Measurements from ENCODE around the gene USP14. TPM values are rescaled to one million over a fixed set of nuclear protein-coding genes. Genes with fewer than 3 reads are reported as not detected.

The USP14 gene
- total RNA-seq, 1 donor from 2014 or later = 48.3 TPM

DNA sequence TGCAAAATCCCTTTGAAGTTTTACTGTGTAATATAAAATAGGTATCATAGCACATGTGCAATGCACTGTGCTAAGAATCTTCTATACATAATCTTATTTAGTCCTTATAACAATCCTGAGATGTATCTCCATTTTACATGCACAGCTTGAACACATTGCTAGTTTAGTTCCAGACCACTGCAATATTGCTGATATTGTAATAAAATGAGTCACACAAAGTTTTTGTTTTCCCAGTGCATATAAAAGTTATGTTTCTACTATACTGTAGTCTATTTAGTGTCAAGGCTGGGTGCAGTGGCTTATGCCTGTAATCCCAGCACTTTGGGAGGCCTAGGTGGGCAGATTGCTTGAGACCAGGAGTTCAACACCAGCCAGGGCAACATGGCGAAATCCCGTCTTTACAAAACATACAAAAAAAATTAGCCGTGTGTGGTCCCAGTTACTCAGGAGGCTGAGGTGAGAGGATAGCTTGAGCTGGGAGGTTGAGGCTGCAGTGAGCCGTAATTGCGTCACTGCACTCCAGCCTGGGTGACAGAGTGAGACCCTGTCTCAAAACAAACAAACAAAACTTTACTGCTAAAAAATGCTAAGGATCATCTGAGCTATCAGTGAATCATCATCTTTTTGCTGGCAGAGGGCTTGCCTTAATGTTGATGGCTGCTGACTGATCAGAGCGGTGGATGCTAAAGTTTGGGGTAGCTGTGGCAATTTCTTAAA is 1.7 kb upstream of the USP14 start:
- ATAC-seq (no peak), DNase-seq (no peak)
- intact Hi-C loops (cut with micrococcal nuclease) = no loop called here

DNA sequence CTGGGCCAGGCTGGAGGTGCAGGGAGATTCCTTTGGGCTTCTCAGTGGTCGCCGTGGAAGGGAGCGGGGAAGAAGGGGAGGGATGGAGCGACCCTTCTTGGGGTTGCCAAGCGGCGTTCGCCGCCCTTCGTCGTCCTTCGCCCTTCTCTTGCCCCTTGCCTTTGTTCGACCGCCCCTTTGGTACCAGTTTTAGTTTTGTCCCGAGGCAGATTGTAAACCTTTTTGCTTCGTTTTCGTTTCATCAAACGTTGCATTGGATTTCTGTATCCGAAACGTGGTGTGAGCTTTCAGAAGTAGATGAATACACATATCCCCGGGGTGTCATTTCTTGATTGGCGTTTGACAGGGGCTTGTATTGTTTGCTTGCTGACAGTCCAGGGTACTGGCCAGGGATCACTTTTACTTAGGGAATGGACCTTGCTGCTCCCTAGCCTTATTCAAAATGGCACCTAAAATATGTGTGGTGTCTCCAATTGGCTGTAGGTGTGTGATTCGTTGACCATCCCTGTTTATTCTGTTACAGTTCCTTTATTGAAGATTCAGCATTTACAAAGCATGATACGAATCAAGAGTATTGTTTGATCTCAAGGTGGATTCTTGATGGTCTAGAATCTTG is 788 bp downstream of the USP14 start:
- intact Hi-C loops (cut with micrococcal nuclease) = no loop called here
- DNase-seq = no peak

DNA sequence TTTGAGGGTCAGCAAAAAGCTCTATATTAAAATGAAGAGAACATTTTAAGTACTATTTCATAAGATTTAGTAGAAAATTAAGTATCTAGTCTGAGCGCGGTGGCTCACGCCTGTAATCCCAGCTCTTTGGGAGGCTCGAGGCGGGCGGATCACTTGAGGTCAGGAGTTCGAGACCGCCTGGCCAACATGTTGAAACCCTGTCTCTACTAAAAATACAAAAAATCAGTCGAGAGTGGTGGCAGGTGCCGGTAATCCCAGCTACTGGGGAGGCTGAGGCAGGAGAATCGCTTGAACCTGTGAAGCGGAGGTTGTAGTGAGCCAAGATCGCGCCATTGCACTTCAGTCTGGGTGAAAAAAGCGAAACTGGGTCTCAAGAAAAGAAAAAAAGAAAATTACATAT is 1.6 kb downstream of the USP14 start:
- intact Hi-C loops (cut with micrococcal nuclease) = no loop called here
- DNase-seq (no peak), ATAC-seq (no peak)

More for the DNA sequence above, 788 bp downstream of the USP14 start:
- no peak for ATAC-seq

DNA sequence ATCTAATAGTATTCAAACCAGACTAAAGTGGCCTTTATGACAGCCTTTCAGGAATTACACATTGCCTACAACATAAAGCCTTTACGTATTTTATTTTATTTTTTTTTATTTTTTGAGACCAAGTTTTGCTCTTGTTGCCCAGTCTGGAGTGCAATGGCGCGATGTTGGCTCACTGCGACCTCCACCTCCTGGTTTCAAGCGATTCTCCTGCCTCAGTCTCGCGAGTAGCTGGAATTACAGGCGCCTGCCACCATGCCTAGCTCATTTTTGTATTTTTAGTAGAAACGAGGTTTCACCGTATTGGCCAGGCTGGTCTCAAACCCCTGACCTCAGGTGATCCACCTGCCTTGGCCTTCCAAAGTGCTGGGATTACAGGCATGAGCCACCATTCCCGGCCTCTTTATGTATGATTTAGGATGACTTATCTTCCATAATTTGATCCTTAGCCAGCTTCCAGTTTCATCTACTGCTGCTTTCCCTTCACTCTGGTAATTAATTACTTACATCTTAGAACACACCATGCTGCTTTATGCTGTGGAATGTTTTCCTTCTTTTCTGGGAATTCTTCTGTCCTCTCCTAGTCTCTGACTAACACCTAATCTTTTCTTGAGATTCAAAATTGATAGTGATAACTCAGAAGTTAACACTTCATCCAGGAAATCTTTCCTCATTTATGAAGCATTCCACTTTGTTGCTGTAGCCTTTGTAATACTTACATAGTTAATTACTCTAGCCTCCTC is 2.6 kb downstream of the USP14 start:
- intact Hi-C loops (cut with micrococcal nuclease) = no loop called here
- ATAC-seq (no peak), DNase-seq (no peak)

DNA sequence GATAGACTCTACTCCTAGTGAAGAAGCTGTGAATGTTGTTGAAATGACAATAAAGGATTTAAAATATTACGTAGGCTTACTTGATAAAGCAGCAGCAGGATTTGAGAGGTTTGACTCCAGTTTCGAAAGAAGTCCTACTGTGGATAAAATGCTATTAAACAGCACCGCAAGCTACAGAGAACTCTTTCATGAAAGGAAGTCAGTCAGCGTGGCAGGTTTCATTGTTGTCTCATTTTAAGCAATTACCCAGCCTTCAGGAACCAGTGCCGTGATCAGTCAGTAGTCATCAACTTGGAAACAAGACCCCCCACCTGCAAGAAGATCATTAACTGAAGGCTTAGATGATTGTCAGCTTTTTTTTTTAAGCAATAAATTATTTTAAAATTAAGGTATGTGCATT is 14.0 kb downstream of the USP14 start:
- DNase-seq (no peak), ATAC-seq (no peak)
- intact Hi-C loops (cut with micrococcal nuclease) = no loop called here

DNA sequence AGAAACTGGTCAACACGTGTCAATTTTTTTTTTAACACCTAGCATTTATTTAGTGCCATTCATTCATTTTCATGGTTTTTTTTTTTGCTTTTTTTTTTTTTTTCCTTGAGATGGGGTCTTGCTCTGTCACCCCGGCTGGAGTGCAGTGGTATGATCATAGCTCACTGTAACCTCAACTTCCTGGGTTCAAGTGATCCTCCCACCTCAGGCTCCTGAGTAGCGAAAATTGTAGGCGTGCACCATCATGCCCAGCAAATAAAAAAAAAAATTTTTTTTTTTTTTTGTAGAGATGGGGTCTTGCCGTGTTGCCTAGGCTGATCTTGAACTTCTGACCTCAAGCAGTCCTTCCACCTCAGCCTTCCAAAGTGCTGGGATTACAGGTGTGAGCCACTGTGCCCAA is 21.1 kb downstream of the USP14 start:
- no peak for DNase-seq
- no peak for ATAC-seq
- intact Hi-C loops (cut with micrococcal nuclease) = no loop called here

DNA sequence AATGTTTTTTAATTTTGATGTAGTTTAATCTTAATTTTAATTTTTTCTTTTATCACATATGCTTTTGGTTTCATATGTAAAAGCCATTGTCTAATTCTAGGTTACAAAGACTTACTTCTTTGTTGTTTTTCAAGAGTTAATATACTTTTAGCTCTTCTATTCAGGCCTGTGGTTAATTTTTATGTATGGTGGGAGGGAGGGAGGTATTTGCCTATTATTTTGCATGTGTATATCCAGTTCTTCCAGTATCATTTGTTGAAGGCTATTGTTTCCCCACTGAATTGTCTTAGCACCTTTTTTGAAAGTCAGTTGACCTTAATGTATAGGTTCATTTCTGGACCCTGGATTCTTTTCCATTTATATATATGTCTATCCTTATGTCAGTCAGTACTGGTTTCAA is 23.4 kb downstream of the USP14 start:
- intact Hi-C loops (cut with micrococcal nuclease) = no loop called here
- no peak for ATAC-seq
- no peak for DNase-seq

DNA sequence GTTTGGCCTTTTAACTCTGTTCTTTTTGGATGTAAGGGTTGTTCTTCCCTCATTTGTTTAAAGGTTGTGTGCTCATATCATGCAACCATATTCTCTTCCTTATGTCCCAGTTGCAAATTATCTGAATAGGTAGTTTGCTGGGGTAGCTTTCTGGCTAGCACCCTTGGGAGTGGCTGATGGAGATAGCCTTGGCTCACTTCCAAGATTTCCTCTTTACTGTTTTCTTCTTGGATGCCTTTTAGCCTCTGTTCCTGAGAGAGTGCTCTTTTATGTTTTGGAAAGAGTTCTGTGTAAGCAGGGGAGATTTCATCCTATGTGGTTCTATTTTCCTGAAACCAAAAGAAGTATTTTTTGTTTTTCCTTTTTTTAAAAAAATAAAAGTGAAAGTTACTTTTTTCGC is 25.4 kb downstream of the USP14 start:
- DNase-seq (no peak), ATAC-seq (peak; percentile 45)
- intact Hi-C loops (cut with micrococcal nuclease) = no loop called here

DNA sequence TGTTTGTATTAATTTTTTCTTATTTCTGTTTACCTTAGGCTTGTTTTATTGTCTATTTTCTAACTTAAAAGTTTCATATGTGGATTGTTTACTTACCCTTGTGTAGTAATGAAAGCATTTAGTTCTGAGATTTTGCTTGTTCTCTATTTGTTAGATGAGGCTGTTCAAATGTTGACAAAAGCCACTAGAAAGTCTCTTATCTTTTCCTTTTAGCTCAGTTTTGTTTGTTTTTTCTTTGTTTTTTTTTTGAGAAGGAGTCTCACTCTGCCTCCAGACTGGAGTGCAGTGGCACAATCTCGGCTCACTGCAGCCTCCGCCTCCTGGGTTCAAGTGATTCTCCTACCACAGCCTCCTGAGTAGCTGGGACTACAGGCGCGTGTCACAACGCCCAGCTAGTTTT is 30.9 kb downstream of the USP14 start:
- ATAC-seq = no peak
- no peak for DNase-seq
- intact Hi-C loops (cut with micrococcal nuclease) = no loop called here

DNA sequence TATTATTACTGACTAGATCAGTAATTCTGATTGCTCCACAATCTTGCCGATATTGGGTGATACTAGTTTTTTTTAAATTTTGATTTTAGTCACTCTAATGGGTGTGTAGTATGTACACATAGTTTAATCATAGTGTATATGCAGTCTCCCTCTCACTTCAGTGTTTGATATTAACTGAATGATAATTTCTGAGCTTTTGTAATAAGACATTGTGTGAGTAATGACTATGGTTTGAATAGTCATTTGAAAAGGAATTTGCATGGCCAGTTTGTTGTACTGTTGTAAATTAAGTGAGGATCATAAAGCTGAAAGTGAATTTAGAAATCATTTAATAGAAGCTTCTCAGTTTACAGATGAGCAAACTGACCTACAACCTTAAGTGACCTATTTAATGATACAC is 33.4 kb downstream of the USP14 start:
- no peak for DNase-seq
- ATAC-seq = no peak
- intact Hi-C loops (cut with micrococcal nuclease) = no loop called here

DNA sequence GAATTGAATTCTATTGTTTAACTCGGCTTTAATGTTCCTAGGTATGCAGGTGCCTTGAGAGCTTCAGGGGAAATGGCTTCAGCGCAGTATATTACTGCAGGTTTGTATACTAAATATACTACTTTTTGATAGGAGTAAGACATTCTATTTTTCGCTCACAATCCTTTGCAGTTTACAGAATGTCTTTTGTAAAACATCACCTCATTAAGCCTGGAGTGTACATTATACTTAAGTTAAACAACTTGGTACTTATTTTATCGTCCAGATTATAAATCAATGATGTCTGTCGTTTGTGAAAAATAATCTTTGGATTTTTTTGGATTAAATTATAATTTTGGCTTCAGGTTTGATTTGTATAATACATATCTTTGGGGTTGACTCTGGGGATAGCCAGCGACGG is 34.4 kb downstream of the USP14 start:
- no peak for DNase-seq
- intact Hi-C loops (cut with micrococcal nuclease) = no loop called here
- no peak for ATAC-seq

DNA sequence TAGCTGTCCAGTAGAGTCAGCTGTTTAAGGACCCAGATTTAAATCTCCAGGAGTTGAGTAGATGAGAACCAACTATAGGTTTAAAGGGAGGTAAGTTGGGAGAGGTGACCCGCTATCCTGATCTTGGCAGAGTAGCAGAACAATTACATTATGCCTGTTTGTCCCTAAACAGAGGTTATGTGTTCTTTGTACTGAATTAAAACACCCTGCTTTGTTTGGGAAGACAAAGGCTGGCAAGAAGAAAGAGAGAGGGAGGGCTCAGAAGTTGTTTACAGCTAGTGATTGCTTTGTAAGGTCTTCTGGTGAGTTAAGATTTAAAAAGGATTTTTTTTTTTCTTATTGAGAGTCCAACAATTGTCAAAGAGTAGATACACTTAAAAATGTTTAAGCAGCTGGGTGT is 37.3 kb downstream of the USP14 start:
- ATAC-seq (no peak), DNase-seq (no peak)
- intact Hi-C loops (cut with micrococcal nuclease) = no loop called here

DNA sequence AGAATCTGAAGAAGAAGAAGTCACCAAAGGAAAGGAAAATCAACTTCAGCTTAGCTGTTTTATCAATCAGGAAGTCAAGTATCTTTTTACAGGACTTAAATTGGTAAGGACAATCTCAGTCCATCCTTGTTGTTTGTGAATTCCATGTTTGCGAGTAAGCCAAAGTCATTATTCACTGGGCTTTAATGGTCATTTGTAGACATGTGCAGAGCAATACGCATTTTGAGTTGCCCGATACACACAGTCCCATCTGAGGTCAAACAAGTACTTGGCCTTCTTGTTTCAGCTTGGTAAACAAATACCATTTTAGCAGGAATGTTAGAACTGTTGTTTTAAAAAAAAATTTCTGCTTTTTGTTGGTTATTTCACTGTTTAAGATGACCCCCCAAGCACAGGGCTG is 40.9 kb downstream of the USP14 start:
- no peak for ATAC-seq
- intact Hi-C loops (cut with micrococcal nuclease) = no loop called here

DNA sequence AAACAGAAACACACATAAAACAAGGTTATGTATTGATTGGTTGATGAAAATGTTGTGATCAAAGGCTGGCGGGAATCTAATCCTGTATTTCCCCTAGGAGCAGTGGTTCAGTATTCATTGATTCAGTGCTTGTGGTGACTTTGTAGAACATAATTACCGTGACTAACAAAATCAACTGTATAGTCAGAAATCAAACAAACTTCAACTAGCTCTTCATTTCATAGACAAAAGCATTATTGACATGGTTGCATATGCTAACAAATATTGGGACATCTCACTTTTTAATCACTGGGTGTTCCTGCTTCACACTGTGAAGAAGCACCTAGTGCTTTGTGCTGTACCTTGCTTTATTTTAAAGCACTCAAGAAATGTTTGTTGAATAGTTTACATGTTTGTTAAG is 41.4 kb downstream of the USP14 start:
- no peak for DNase-seq
- no peak for ATAC-seq
- intact Hi-C loops (cut with micrococcal nuclease) = no loop called here

More for the DNA sequence above, 40.9 kb downstream of the USP14 start:
- no peak for DNase-seq

DNA sequence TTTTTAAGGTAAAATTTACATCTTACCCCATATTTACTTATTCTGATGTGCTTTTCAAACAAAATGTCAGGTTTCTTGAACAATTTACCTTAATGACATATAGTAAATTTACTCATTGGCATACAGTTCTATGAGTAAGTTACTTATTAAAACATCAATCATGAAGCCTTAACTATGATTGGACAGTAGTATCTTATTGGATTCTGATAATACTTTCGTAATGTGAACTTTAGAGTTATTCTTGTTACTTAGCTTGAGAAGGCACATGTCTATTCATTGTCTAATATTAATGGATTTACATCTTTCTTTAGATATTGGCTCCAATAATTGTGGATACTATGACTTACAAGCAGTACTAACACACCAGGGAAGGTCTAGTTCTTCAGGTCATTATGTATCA is 51.7 kb downstream of the USP14 start:
- intact Hi-C loops (cut with micrococcal nuclease) = no loop called here
- DNase-seq = no peak
- no peak for ATAC-seq

DNA sequence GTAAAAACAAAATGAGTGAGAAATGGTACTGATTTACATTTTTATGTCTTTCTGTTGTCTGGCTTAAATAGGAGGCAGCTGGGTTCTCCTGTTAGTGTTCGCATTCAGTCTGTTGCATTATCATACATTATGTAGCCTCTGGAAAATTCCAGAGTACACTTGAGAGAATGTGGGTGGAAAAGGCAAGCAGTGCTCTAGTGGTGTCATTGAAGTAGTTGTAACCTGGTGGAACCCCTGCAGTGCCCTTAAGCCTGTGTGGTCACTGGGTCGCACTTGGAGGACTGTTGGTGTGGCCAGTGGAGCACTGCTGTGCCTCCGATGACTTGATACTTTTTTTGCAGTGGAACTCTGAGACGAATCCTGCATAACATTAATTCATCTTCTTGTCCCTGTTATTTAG is 52.4 kb downstream of the USP14 start:
- intact Hi-C loops (cut with micrococcal nuclease) = no loop called here

DNA sequence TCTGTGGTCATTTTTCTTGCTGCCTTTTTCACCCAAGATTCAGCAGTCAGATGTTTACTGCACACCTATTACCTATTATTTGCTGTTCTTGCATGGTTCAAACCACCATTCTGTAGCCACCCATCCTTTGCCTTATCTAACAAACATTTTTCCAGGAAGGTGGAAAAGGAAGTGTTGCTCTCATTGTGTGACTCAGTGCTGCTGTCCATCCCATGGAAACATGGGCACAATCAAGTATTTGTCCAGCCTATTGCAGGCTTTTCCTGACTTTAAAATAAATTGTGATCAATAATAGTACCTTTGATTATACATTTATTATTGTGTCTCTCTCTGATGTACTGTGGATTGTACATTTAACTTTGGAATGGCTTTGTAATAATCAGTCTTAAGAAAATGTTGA is 53.2 kb downstream of the USP14 start:
- DNase-seq (no peak), ATAC-seq (no peak)
- intact Hi-C loops (cut with micrococcal nuclease) = no loop called here

More for the DNA sequence above, 52.4 kb downstream of the USP14 start:
- no peak for ATAC-seq
- DNase-seq = no peak

DNA sequence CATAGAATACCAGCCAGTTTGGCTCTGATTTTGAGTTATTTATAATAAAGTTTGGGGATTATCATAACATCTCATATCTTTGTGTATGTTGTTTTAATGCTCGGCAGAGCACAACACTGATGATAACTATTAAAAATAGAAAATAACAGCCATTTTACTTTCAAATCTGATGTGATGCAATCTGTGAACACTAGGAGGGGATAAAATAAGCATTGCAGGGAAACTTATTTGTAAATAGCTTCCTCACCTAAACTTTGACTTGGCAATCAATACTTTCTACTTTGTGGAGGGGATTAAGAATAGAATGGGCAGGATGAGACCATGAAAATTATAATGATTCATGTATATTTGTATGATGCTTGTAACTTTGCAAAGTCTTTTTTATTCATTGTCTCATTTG is 54.4 kb downstream of the USP14 start:
- DNase-seq (no peak), ATAC-seq (no peak)

DNA sequence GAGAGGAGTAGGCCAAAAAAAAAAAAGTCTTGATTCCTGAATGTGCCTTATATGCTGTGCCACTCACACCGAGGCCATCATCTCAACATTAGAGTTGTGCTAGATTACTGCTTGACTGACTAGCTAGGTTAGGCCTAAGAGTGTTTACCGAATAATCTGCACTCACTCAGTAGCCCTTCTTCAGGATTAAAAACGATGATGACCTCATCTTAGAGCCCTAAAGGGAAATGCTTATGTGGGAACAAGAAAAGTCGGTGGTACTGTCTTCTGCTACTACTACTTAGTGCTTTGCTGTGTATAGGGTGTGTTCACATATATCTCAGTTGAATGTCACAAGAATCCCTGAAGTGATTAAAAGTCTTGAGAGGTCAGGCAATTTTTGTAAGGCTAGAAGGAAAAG is 55.1 kb downstream of the USP14 start:
- intact Hi-C loops (cut with micrococcal nuclease) = no loop called here
- DNase-seq = no peak
- no peak for ATAC-seq

More for the DNA sequence above, 54.4 kb downstream of the USP14 start:
- intact Hi-C loops (cut with micrococcal nuclease) = no loop called here

DNA sequence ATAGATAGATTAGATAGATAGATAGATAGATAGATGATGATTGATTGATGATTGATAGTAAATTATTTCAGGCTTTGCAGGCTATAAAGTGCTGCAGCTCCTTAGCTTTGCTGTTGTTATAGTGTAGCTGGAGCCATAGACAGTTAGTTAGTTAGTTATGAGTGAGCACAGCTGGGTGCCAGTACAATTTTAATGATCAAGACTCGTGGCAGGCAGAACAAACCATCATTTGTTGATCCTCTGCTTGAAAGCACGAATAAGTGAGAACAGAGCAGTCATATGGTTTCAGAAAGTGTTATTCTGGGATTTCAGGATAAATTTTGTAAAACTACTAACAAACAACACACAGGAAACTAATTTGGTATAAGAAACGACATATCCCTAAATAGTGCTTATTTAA is 55.6 kb downstream of the USP14 start:
- no peak for ATAC-seq
- no peak for DNase-seq
- intact Hi-C loops (cut with micrococcal nuclease) = no loop called here
